H9 (cell line): ENCODE results near the gene TNPO3. TPM values are rescaled to one million over a fixed set of nuclear protein-coding genes. Genes with fewer than 3 reads are reported as not detected.
A peak's percentile ranks its signal among the peaks of the same experiment; 100 is the strongest.

Source experiments
- DNase-seq: peaks from one replicate; pipeline ENCODE4 v3.0.0-alpha.2; 2017
- H2AFZ ChIP-seq: one replicate; pipeline ENCODE4 v1.6.1; 2013; ENCODE audit warnings: mild to moderate bottlenecking, low read length, control low read depth, moderate library complexity
- H2AK5ac ChIP-seq: 2 replicates; pipeline ENCODE4 v1.6.1; 2013; ENCODE audit warnings: low read length, control low read depth, mixed read lengths; ENCODE audit not compliant: insufficient read length
- H2BK120ac ChIP-seq: one replicate; pipeline ENCODE4 v1.6.1; 2013; ENCODE audit warnings: low read depth, mild to moderate bottlenecking, low read length, control low read depth, inconsistent platforms; ENCODE audit not compliant: poor library complexity, severe bottlenecking
- H2BK12ac ChIP-seq: 2 replicates; pipeline ENCODE4 v1.6.1; 2013; ENCODE audit warnings: low read length, control low read depth, mixed read lengths, low read depth; ENCODE audit not compliant: insufficient read length
- H2BK15ac ChIP-seq: 2 replicates; pipeline ENCODE4 v1.6.1; 2013; ENCODE audit warnings: low read depth, low read length, control low read depth
- H2BK20ac ChIP-seq: one replicate; pipeline ENCODE4 v1.6.1; 2013; ENCODE audit warnings: low read depth, mild to moderate bottlenecking, low read length, control low read depth, inconsistent platforms; ENCODE audit not compliant: poor library complexity, severe bottlenecking
- H2BK5ac ChIP-seq: 2 replicates; pipeline ENCODE4 v1.6.1; 2013; ENCODE audit warnings: low read length, control low read depth, mixed read lengths; ENCODE audit not compliant: insufficient read length
- H3K14ac ChIP-seq: 2 replicates; pipeline ENCODE4 v1.6.1; 2013; ENCODE audit warnings: low read length, control low read depth; ENCODE audit not compliant: insufficient read depth
- H3K18ac ChIP-seq: 2 replicates; pipeline ENCODE4 v1.6.1; 2013; ENCODE audit warnings: low read depth, mild to moderate bottlenecking, mixed read lengths, low read length, control low read depth; ENCODE audit not compliant: insufficient read length
- H3K23ac ChIP-seq: 2 replicates; pipeline ENCODE4 v1.6.1; 2013; ENCODE audit warnings: low read length, control low read depth, mixed read lengths, low read depth; ENCODE audit not compliant: insufficient read length
- H3K23me2 ChIP-seq: 2 replicates; pipeline ENCODE4 v1.6.1; 2013; ENCODE audit warnings: low read depth, mild to moderate bottlenecking, mixed read lengths, low read length, control low read depth; ENCODE audit not compliant: insufficient read length, poor library complexity, severe bottlenecking
- H3K27ac ChIP-seq: 2 replicates; pipeline ENCODE4 v1.5.1; 2013; ENCODE audit warnings: low read length, control low read depth, mixed read lengths, low read depth; ENCODE audit not compliant: insufficient read length
- H3K27me3 ChIP-seq: 2 replicates; pipeline ENCODE4 v1.6.1; 2013; ENCODE audit warnings: low read length, control low read depth, inconsistent platforms; ENCODE audit not compliant: insufficient read depth
- H3K4ac ChIP-seq: 2 replicates; pipeline ENCODE4 v1.6.1; 2013; ENCODE audit warnings: low read depth, mild to moderate bottlenecking, control low read depth, inconsistent platforms, low read length, moderate library complexity
- H3K4me1 ChIP-seq: 2 replicates; pipeline ENCODE4 v1.6.1; 2013; ENCODE audit warnings: low read length, control low read depth, inconsistent platforms; ENCODE audit not compliant: insufficient read depth
- H3K4me2 ChIP-seq: 2 replicates; pipeline ENCODE4 v1.6.1; 2013; ENCODE audit warnings: low read length, control low read depth, mixed read lengths; ENCODE audit not compliant: insufficient read length, insufficient read depth
- H3K56ac ChIP-seq: 2 replicates; pipeline ENCODE4 v1.6.1; 2013; ENCODE audit warnings: low read depth, mild to moderate bottlenecking, mixed read lengths, low read length, control low read depth; ENCODE audit not compliant: insufficient read length
- H3K79me1 ChIP-seq: 2 replicates; pipeline ENCODE4 v1.6.1; 2013; ENCODE audit warnings: low read depth, mild to moderate bottlenecking, moderate library complexity, low read length, control low read depth, inconsistent platforms; ENCODE audit not compliant: insufficient read depth, poor library complexity, severe bottlenecking
- H3K79me2 ChIP-seq: 2 replicates; pipeline ENCODE4 v1.6.1; 2013; ENCODE audit warnings: low read length, control low read depth, inconsistent platforms; ENCODE audit not compliant: insufficient read depth
- H3K9ac ChIP-seq: 2 replicates; pipeline ENCODE4 v1.6.1; 2013; ENCODE audit warnings: low read length, control low read depth, mixed read lengths; ENCODE audit not compliant: insufficient read length; ENCODE audit errors: extremely low read depth
- H3K9me3 ChIP-seq: one replicate; pipeline ENCODE4 v1.6.1; 2013; ENCODE audit warnings: low read depth, low read length, inconsistent platforms; ENCODE audit not compliant: control insufficient read depth
- H3T11ph ChIP-seq: one replicate; pipeline ENCODE4 v1.6.1; 2013; ENCODE audit warnings: mild to moderate bottlenecking, low read length, control low read depth, inconsistent platforms
- H4K20me1 ChIP-seq: one replicate; pipeline ENCODE4 v1.6.1; 2013; ENCODE audit not compliant: control insufficient read depth, insufficient read length, insufficient read depth
- H4K5ac ChIP-seq: 2 replicates; pipeline ENCODE4 v1.6.1; 2013; ENCODE audit warnings: low read depth, mild to moderate bottlenecking, mixed read lengths, low read length, control low read depth; ENCODE audit not compliant: insufficient read length
- H4K8ac ChIP-seq: replicated peaks from 2 replicates; pipeline ENCODE4 v1.6.1; 2013; ENCODE audit warnings: low read length, control low read depth, mixed read lengths, low read depth; ENCODE audit not compliant: insufficient read length
- H4K91ac ChIP-seq: 2 replicates; pipeline ENCODE4 v1.6.1; 2013; ENCODE audit warnings: low read depth, mild to moderate bottlenecking, moderate library complexity, mixed read lengths, low read length, control low read depth; ENCODE audit not compliant: insufficient read length
- H3K27ac Mint-ChIP-seq, 3 experiments: 2 replicates in 2 of 3; 3 replicates in 1 of 3; pipeline ENCODE4 v1.8.0; 2020 to 2021; ENCODE audit warnings: mixed read lengths in 3 of 3, mild to moderate bottlenecking in 1 of 3, moderate library complexity in 1 of 3
- H3K27me3 Mint-ChIP-seq: 2 replicates; pipeline ENCODE4 v1.8.0; 2021; ENCODE audit warnings: low read depth, mild to moderate bottlenecking, moderate library complexity, mixed read lengths
- H3K36me3 Mint-ChIP-seq, 3 experiments: 2 replicates in 2 of 3; 3 replicates in 1 of 3; pipeline ENCODE4 v1.8.0; 2020 to 2021; ENCODE audit warnings: low read depth in 3 of 3, mixed read lengths in 3 of 3; ENCODE audit not compliant: insufficient read depth in 1 of 3
- H3K4me1 Mint-ChIP-seq, 2 experiments: 2 replicates each; pipeline ENCODE4 v1.8.0; 2020; ENCODE audit warnings: mixed read lengths in 2 of 2
- H3K4me3 Mint-ChIP-seq, 2 experiments: 2 replicates in 1 of 2; 3 replicates in 1 of 2; pipeline ENCODE4 v1.8.0; 2020 to 2021; ENCODE audit warnings: mild to moderate bottlenecking in 2 of 2, mixed read lengths in 2 of 2, moderate library complexity in 1 of 2
- H3K9me3 Mint-ChIP-seq, 2 experiments: 2 replicates in 1 of 2; 3 replicates in 1 of 2; pipeline ENCODE4 v1.8.0; 2020; ENCODE audit warnings: mild to moderate bottlenecking in 2 of 2, mixed read lengths in 2 of 2, moderate library complexity in 1 of 2
- CTCF ChIP-seq: fragments of 200-600 bp; sonication (generic); conservative IDR thresholded peaks from 3 replicates; pipeline ENCODE4 v1.8.0; 2021; ENCODE audit warnings: antibody characterized with exemption, mild to moderate bottlenecking
- WGBS: extraction: QIAGEN DNeasy Blood & Tissue Kit; methylation state at CpG from one replicate; pipeline ENCODE4 v1.1.7; 2013; ENCODE audit warnings: missing lambda C conversion rate, low lambda C conversion rate, mixed read lengths; ENCODE audit not compliant: insufficient read length; ENCODE audit errors: extremely low coverage; 5-methylcytosine and 5-hydroxymethylcytosine counted together
- total RNA-seq: library from RNA; stranded (reverse); gene quantifications from 2 replicates; pipeline ENCODE4 v1.2.1, GENCODE V29; 2021

Gene TNPO3
- total RNA-seq, 1 experiment from 2014 or later: 90.1 TPM

- Mint-ChIP-seq H3K27ac (0 out of 7 replicates have a peak overlapping the region, but pooled peaks of 1 of the 3 experiments have one; percentile 16), H3K4me1 (peaks cover 4 to 10% of the 10 kb centered on the region in 2 experiments; a peak in 3 of 4 replicates)
- H3T11ph ChIP-seq: no peak overlapping the region
Observed at GRCh38 chr7:128989961-128990360, 65.0 kb downstream of the TNPO3 start.

More at GRCh38 chr7:128989961-128990360, 65.0 kb downstream of the TNPO3 start:
- H3K18ac ChIP-seq: no peak overlapping the region
- H3K56ac ChIP-seq: no peak overlapping the region
- no peak overlapping the region for H3K23ac ChIP-seq
- Mint-ChIP-seq H3K4me3 (no peak overlapping the region), H3K9me3 (no peaks in the 10 kb centered on the region), H3K36me3 (peaks cover 9 to 57% (median 51%) of the 10 kb centered on the region in 3 experiments; a peak in 6 of 7 replicates), H3K27me3 (no peaks in the 10 kb centered on the region)
- no peak overlapping the region for H3K4me2 ChIP-seq
- H4K8ac ChIP-seq: no peak overlapping the region
- no peak overlapping the region for H3K9ac ChIP-seq
- H2BK20ac ChIP-seq: no peak overlapping the region
- H4K20me1 ChIP-seq: no peaks in the 10 kb centered on the region
- H3K4ac ChIP-seq: no peak overlapping the region
- no peak overlapping the region for H2AFZ ChIP-seq
- no peaks in the 10 kb centered on the region for H3K4me1 ChIP-seq
- TF ChIP-seq CTCF: no peak
- H2AK5ac ChIP-seq: no peak overlapping the region
- H3K14ac ChIP-seq: no peak overlapping the region
- no peaks in the 10 kb centered on the region for H3K27me3 ChIP-seq
- no peaks in the 10 kb centered on the region for H3K9me3 ChIP-seq
- H4K91ac ChIP-seq: no peak overlapping the region
- no peak for DNase-seq
- no peak overlapping the region for H2BK5ac ChIP-seq
- WGBS: no CpG with 5 or more reads among the region's 9 CpGs
- H2BK12ac ChIP-seq: no peak overlapping the region
- no peaks in the 10 kb centered on the region for H3K79me2 ChIP-seq
- no peak overlapping the region for H2BK120ac ChIP-seq
- no peak overlapping the region for H2BK15ac ChIP-seq
- no peaks in the 10 kb centered on the region for H3K23me2 ChIP-seq
- H4K5ac ChIP-seq: no peak overlapping the region
- H3K27ac ChIP-seq: no peak overlapping the region
- H3K79me1 ChIP-seq: no peaks in the 10 kb centered on the region
